Measurements from ENCODE around the gene FAM13A. TPM values are rescaled to one million over a fixed set of nuclear protein-coding genes. Genes with fewer than 3 reads are reported as not detected.

The FAM13A gene
- total and polyA plus RNA-seq, 2 experiments from 2014 or later: 19.3 to 44.2 TPM

- Histone ChIP-seq H3K4me3 (no peak overlapping the region), H3K36me3 (replicated peaks; ENCODE audit: insufficient read depth, low read depth) (no peaks in the 10 kb centered on the region), H3K9me2 (replicated peaks; ENCODE audit: insufficient read depth) (no peaks in the 10 kb centered on the region), H2AFZ (no peak overlapping the region), H3K4me1 (ENCODE audit: insufficient read depth) (no peaks in the 10 kb centered on the region), H4K20me1 (ENCODE audit: insufficient read depth, poor library complexity, severe bottlenecking) (no peaks in the 10 kb centered on the region), H3K27me3 (no peaks in the 10 kb centered on the region), H3K27ac (no peak overlapping the region), H3K4me2 (no peak overlapping the region), H3K79me2 (no peaks in the 10 kb centered on the region), H3K9me3 (ENCODE audit: low read depth) (no peaks in the 10 kb centered on the region)
- 67% methylated on average over 3 of the region's 3 CpGs for WGBS (ENCODE audit: low lambda C conversion rate, missing lambda C conversion rate)
- DNase-seq (ENCODE audit: low spot score): no peak
- TF ChIP-seq EZH2phosphoT487 (IDR thresholded peaks at IDR 0.05; ENCODE audit: low read depth, severe bottlenecking, unreplicated experiment): no peak
- TF ChIP-seq CTCF (IDR thresholded peaks at IDR 0.05; ENCODE audit: poor library complexity): no peak
- TF ChIP-seq EZH2 (IDR thresholded peaks at IDR 0.05; ENCODE audit: borderline replicate concordance): no peak
Observed at GRCh38 chr4:88939697-88940096, 117.3 kb downstream of the FAM13A start.

- TF ChIP-seq EZH2phosphoT487 (IDR thresholded peaks at IDR 0.05; ENCODE audit: low read depth, severe bottlenecking, unreplicated experiment) (no peak), CTCF (IDR thresholded peaks at IDR 0.05; ENCODE audit: poor library complexity) (no peak), EZH2 (IDR thresholded peaks at IDR 0.05; ENCODE audit: borderline replicate concordance) (no peak)
- H4K20me1 ChIP-seq (ENCODE audit: insufficient read depth, poor library complexity, severe bottlenecking): no peaks in the 10 kb centered on the region
- H3K27me3 ChIP-seq: no peaks in the 10 kb centered on the region
- DNase-seq (ENCODE audit: low spot score): peak; percentile 22
- H3K9me2 ChIP-seq (replicated peaks; ENCODE audit: insufficient read depth): no peaks in the 10 kb centered on the region
- H3K4me3 ChIP-seq: no peak overlapping the region
- H2AFZ ChIP-seq: no peak overlapping the region
- peak overlapping the region; percentile 12 for H3K27ac ChIP-seq
- no peaks in the 10 kb centered on the region for H3K9me3 ChIP-seq (ENCODE audit: low read depth)
- no peaks in the 10 kb centered on the region for H3K36me3 ChIP-seq (replicated peaks; ENCODE audit: insufficient read depth, low read depth)
- H3K4me1 ChIP-seq (ENCODE audit: insufficient read depth): no peaks in the 10 kb centered on the region
- H3K79me2 ChIP-seq: no peaks in the 10 kb centered on the region
- no peak overlapping the region for H3K4me2 ChIP-seq
Observed at GRCh38 chr4:88938138-88938537, 118.8 kb downstream of the FAM13A start.

- 68% methylated on average over 2 of the region's 2 CpGs for WGBS (ENCODE audit: low lambda C conversion rate, missing lambda C conversion rate)
- Histone ChIP-seq H3K9me3 (ENCODE audit: low read depth) (no peaks in the 10 kb centered on the region), H3K36me3 (replicated peaks; ENCODE audit: insufficient read depth, low read depth) (no peaks in the 10 kb centered on the region), H3K4me1 (ENCODE audit: insufficient read depth) (no peaks in the 10 kb centered on the region), H3K79me2 (no peaks in the 10 kb centered on the region), H3K9me2 (replicated peaks; ENCODE audit: insufficient read depth) (no peaks in the 10 kb centered on the region), H4K20me1 (ENCODE audit: insufficient read depth, poor library complexity, severe bottlenecking) (no peaks in the 10 kb centered on the region), H3K27me3 (no peaks in the 10 kb centered on the region), H3K4me2 (no peak overlapping the region), H2AFZ (no peak overlapping the region), H3K27ac (peak overlapping the region; percentile 12), H3K4me3 (no peak overlapping the region)
- no peak for DNase-seq (ENCODE audit: low spot score)
- TF ChIP-seq EZH2 (IDR thresholded peaks at IDR 0.05; ENCODE audit: borderline replicate concordance) (no peak), CTCF (IDR thresholded peaks at IDR 0.05; ENCODE audit: poor library complexity) (no peak), EZH2phosphoT487 (IDR thresholded peaks at IDR 0.05; ENCODE audit: low read depth, severe bottlenecking, unreplicated experiment) (no peak)
Observed at GRCh38 chr4:88937081-88937480, 119.9 kb downstream of the FAM13A start.

All from hepatocyte (in vitro differentiated cells).